HEK293 (cell line): ENCODE data around the gene ZNF274.

ENCODE experiments used
- ZBTB8A ChIP-seq: fragments of 450-650 bp; formaldehyde crosslinking; IDR thresholded peaks from 2 replicates; pipeline ENCODE4 v1.5.1; 2016; ENCODE audit warnings: missing biosample characterization, missing genetic modification characterization
- ZNF132 ChIP-seq: fragments of 450-650 bp; formaldehyde crosslinking; IDR thresholded peaks from 2 replicates; pipeline ENCODE4 v1.5.1; 2017; ENCODE audit warnings: missing biosample characterization, missing genetic modification characterization, borderline replicate concordance
- ZNF274 ChIP-seq, 2 experiments: fragments of 200-500 bp in 1 of 2; fragments of 450-650 bp in 1 of 2; sonication (Bioruptor generic) in 1 of 2; formaldehyde crosslinking in 1 of 2; IDR thresholded peaks; 2 replicates each; pipeline versions ENCODE4 v1.5.1 to v1.6.1; 2014 to 2016; ENCODE audit warnings: borderline replicate concordance in 1 of 2, inconsistent platforms in 1 of 2, low read length in 1 of 2, missing biosample characterization in 1 of 2, missing genetic modification characterization in 1 of 2
- ZNF561 ChIP-seq: fragments of 450-650 bp; IDR thresholded peaks from 2 replicates; pipeline ENCODE4 v1.5.1; 2018; ENCODE audit warnings: missing biosample characterization, missing genetic modification characterization, borderline replicate concordance
- ZNF664 ChIP-seq: fragments of 450-650 bp; formaldehyde crosslinking; IDR thresholded peaks from 2 replicates; pipeline ENCODE4 v1.5.1; 2016; ENCODE audit warnings: missing biosample characterization, missing genetic modification characterization
- ZNF830 ChIP-seq: fragments of 450-650 bp; IDR thresholded peaks from 2 replicates; pipeline ENCODE4 v1.5.0; 2018; ENCODE audit warnings: missing biosample characterization, missing genetic modification characterization, low read depth, mild to moderate bottlenecking, moderate library complexity
- ZSCAN16 ChIP-seq: fragments of 450-650 bp; formaldehyde crosslinking; IDR thresholded peaks from 2 replicates; pipeline ENCODE4 v1.5.1; 2016; ENCODE audit warnings: missing biosample characterization, missing genetic modification characterization
- TF ChIP-seq, protein P1 (sequence below): fragments of 450-650 bp; formaldehyde crosslinking; IDR thresholded peaks from 2 replicates; pipeline ENCODE4 v1.5.1; 2016; ENCODE audit warnings: missing biosample characterization, missing genetic modification characterization
- TF ChIP-seq, protein P2 (sequence below): fragments of 450-650 bp; formaldehyde crosslinking; IDR thresholded peaks from 2 replicates; pipeline ENCODE4 v1.5.1; 2016; ENCODE audit warnings: missing biosample characterization, missing genetic modification characterization
- TF ChIP-seq, protein P3 (sequence below): fragments of 450-650 bp; formaldehyde crosslinking; IDR thresholded peaks from 2 replicates; pipeline ENCODE4 v1.5.1; 2016; ENCODE audit warnings: missing biosample characterization, missing genetic modification characterization, borderline replicate concordance
- TF ChIP-seq, protein P4 (sequence below): fragments of 450-650 bp; formaldehyde crosslinking; IDR thresholded peaks from 2 replicates; pipeline ENCODE4 v1.5.1; 2017; ENCODE audit warnings: missing biosample characterization, missing genetic modification characterization
- TF ChIP-seq, protein P5 (sequence below): fragments of 450-650 bp; formaldehyde crosslinking; IDR thresholded peaks from 2 replicates; pipeline ENCODE4 v1.5.1; 2016; ENCODE audit warnings: missing biosample characterization, missing genetic modification characterization
- TF ChIP-seq, protein P6 (sequence below): fragments of 450-650 bp; formaldehyde crosslinking; IDR thresholded peaks from 2 replicates; pipeline ENCODE4 v1.5.1; 2016; ENCODE audit warnings: missing biosample characterization, missing genetic modification characterization

GRCh38 chr19:58237324-58237723 lies 54.5 kb downstream of the ZNF274 start:
- TF ChIP-seq ZNF274 (IDR thresholded peaks at IDR 0.05; ENCODE audit: low read length) (no peak), ZNF274 (tag by site-specific recombination; IDR thresholded peaks at IDR 0.05; ENCODE audit: borderline replicate concordance) (no peak), ZNF830 (tag by site-specific recombination) (no peak), ZNF561 (tag by site-specific recombination) (no peak), ZNF664 (tag by site-specific recombination) (no peak), ZNF132 (tag by site-specific recombination) (no peak), ZSCAN16 (tag by site-specific recombination) (no peak), ZBTB8A (no peak)
- TF ChIP-seq, protein P1, sequence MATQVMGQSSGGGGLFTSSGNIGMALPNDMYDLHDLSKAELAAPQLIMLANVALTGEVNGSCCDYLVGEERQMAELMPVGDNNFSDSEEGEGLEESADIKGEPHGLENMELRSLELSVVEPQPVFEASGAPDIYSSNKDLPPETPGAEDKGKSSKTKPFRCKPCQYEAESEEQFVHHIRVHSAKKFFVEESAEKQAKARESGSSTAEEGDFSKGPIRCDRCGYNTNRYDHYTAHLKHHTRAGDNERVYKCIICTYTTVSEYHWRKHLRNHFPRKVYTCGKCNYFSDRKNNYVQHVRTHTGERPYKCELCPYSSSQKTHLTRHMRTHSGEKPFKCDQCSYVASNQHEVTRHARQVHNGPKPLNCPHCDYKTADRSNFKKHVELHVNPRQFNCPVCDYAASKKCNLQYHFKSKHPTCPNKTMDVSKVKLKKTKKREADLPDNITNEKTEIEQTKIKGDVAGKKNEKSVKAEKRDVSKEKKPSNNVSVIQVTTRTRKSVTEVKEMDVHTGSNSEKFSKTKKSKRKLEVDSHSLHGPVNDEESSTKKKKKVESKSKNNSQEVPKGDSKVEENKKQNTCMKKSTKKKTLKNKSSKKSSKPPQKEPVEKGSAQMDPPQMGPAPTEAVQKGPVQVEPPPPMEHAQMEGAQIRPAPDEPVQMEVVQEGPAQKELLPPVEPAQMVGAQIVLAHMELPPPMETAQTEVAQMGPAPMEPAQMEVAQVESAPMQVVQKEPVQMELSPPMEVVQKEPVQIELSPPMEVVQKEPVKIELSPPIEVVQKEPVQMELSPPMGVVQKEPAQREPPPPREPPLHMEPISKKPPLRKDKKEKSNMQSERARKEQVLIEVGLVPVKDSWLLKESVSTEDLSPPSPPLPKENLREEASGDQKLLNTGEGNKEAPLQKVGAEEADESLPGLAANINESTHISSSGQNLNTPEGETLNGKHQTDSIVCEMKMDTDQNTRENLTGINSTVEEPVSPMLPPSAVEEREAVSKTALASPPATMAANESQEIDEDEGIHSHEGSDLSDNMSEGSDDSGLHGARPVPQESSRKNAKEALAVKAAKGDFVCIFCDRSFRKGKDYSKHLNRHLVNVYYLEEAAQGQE (tag by site-specific recombination): no peak
- TF ChIP-seq, protein P2, sequence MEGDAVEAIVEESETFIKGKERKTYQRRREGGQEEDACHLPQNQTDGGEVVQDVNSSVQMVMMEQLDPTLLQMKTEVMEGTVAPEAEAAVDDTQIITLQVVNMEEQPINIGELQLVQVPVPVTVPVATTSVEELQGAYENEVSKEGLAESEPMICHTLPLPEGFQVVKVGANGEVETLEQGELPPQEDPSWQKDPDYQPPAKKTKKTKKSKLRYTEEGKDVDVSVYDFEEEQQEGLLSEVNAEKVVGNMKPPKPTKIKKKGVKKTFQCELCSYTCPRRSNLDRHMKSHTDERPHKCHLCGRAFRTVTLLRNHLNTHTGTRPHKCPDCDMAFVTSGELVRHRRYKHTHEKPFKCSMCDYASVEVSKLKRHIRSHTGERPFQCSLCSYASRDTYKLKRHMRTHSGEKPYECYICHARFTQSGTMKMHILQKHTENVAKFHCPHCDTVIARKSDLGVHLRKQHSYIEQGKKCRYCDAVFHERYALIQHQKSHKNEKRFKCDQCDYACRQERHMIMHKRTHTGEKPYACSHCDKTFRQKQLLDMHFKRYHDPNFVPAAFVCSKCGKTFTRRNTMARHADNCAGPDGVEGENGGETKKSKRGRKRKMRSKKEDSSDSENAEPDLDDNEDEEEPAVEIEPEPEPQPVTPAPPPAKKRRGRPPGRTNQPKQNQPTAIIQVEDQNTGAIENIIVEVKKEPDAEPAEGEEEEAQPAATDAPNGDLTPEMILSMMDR: no peak
- TF ChIP-seq, protein P3, sequence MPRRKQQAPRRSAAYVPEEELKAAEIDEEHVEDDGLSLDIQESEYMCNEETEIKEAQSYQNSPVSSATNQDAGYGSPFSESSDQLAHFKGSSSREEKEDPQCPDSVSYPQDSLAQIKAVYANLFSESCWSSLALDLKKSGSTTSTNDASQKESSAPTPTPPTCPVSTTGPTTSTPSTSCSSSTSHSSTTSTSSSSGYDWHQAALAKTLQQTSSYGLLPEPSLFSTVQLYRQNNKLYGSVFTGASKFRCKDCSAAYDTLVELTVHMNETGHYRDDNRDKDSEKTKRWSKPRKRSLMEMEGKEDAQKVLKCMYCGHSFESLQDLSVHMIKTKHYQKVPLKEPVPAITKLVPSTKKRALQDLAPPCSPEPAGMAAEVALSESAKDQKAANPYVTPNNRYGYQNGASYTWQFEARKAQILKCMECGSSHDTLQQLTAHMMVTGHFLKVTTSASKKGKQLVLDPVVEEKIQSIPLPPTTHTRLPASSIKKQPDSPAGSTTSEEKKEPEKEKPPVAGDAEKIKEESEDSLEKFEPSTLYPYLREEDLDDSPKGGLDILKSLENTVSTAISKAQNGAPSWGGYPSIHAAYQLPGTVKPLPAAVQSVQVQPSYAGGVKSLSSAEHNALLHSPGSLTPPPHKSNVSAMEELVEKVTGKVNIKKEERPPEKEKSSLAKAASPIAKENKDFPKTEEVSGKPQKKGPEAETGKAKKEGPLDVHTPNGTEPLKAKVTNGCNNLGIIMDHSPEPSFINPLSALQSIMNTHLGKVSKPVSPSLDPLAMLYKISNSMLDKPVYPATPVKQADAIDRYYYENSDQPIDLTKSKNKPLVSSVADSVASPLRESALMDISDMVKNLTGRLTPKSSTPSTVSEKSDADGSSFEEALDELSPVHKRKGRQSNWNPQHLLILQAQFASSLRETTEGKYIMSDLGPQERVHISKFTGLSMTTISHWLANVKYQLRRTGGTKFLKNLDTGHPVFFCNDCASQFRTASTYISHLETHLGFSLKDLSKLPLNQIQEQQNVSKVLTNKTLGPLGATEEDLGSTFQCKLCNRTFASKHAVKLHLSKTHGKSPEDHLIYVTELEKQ: no peak
- TF ChIP-seq, protein P4, sequence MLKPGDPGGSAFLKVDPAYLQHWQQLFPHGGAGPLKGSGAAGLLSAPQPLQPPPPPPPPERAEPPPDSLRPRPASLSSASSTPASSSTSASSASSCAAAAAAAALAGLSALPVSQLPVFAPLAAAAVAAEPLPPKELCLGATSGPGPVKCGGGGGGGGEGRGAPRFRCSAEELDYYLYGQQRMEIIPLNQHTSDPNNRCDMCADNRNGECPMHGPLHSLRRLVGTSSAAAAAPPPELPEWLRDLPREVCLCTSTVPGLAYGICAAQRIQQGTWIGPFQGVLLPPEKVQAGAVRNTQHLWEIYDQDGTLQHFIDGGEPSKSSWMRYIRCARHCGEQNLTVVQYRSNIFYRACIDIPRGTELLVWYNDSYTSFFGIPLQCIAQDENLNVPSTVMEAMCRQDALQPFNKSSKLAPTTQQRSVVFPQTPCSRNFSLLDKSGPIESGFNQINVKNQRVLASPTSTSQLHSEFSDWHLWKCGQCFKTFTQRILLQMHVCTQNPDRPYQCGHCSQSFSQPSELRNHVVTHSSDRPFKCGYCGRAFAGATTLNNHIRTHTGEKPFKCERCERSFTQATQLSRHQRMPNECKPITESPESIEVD (tag by site-specific recombination): no peak
- TF ChIP-seq, protein P5, sequence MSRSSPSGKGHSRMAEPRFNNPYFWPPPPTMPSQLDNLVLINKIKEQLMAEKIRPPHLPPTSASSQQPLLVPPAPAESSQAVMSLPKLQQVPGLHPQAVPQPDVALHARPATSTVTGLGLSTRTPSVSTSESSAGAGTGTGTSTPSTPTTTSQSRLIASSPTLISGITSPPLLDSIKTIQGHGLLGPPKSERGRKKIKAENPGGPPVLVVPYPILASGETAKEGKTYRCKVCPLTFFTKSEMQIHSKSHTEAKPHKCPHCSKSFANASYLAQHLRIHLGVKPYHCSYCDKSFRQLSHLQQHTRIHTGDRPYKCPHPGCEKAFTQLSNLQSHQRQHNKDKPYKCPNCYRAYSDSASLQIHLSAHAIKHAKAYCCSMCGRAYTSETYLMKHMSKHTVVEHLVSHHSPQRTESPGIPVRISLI (tag by site-specific recombination): no peak
- TF ChIP-seq, protein P6, sequence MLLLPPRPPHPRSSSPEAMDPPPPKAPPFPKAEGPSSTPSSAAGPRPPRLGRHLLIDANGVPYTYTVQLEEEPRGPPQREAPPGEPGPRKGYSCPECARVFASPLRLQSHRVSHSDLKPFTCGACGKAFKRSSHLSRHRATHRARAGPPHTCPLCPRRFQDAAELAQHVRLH (tag by site-specific recombination): no peak
